HCT116 (cell line): Measurements from ENCODE around the gene PPP2R3A. TPM values are rescaled to one million over a fixed set of nuclear protein-coding genes. Genes with fewer than 3 reads are reported as not detected.
A peak's percentile ranks its signal among the peaks of the same experiment; 100 is the strongest.

Experiments used
- ATAC-seq: fragments of 200-7000 bp; cut with Tn5 transposase; 2 replicates; pipeline ENCODE4 v1.9.1; 2020; ENCODE audit warnings: mild to moderate bottlenecking, moderate library complexity
- BruUV-seq: library from RNA; stranded (reverse); fragments of 400-500 nt; replicated peaks from 2 replicates; lab custom pipeline; 2021; lab: Mats Ljungman, UMichigan
- CTCF ChIA-PET: fragments of 300-600 bp; sonication (Branson Sonifier 250); formaldehyde crosslinking; loops from one replicate; lab custom pipeline; 2021; ENCODE audit warnings: antibody characterized with exemption; lab: Charles Lee
- POLR2A ChIA-PET: fragments of 300-600, 350-600 bp; sonication (Branson Sonifier 250); formaldehyde crosslinking; loops from one replicate; lab custom pipeline; 2021; ENCODE audit warnings: antibody characterized with exemption; lab: Charles Lee
- RAD21 ChIA-PET, 2 experiments: fragments of 300-600 bp; sonication (Branson Sonifier 250); formaldehyde crosslinking; loops; one replicate each; lab custom pipeline; 2023; ENCODE audit warnings: low total read pairs in 2 of 2; ENCODE audit not compliant: uncharacterized antibody in 2 of 2, unreplicated experiment in 2 of 2, low non-redundant PET in 1 of 2; lab: Charles Lee
- DNase-seq: peaks from one replicate; pipeline ENCODE4 v3.0.0-alpha.2; 2010; ENCODE audit warnings: low read depth, low spot score
- H2AFZ ChIP-seq: fragments of 200-600 bp; shearing (Covaris generic), sonication (generic); 2 replicates; pipeline ENCODE4 v1.6.1; 2017; ENCODE audit warnings: low read depth, mixed run types, mixed read lengths, antibody characterized with exemption, low read length; ENCODE audit not compliant: poor library complexity, severe bottlenecking
- H3K27ac ChIP-seq: 2 replicates; pipeline ENCODE4 v1.5.1; 2012; ENCODE audit warnings: low read depth, low read length
- H3K27me3 ChIP-seq: fragments of 200-600 bp; sonication (generic); 2 replicates; pipeline ENCODE4 v1.6.1; 2016; ENCODE audit warnings: mixed run types, low read length, mixed read lengths; ENCODE audit not compliant: insufficient read depth
- H3K36me3 ChIP-seq, 2 experiments: fragments of 200-500 bp in 1 of 2; fragments of 200-600 bp in 1 of 2; sonication (Bioruptor generic) in 1 of 2; sonication (generic) in 1 of 2; 2 replicates each; pipeline versions ENCODE4 v1.5.1 to v1.6.1; 2014 to 2016; ENCODE audit warnings: low read length in 2 of 2, inconsistent platforms in 1 of 2, mixed read lengths in 1 of 2, mixed run types in 1 of 2; ENCODE audit not compliant: insufficient read depth in 2 of 2, control insufficient read depth in 1 of 2
- H3K4me1 ChIP-seq, 2 experiments: fragments of 200-600 bp in 1 of 2; sonication (generic) in 1 of 2; 2 replicates each; pipeline versions ENCODE4 v1.5.1 to v1.6.1; 2012 to 2017; ENCODE audit warnings: low read length in 2 of 2, inconsistent platforms in 1 of 2, mild to moderate bottlenecking in 1 of 2, mixed read lengths in 1 of 2, mixed run types in 1 of 2, moderate library complexity in 1 of 2; ENCODE audit not compliant: insufficient read depth in 2 of 2, control insufficient read depth in 1 of 2
- H3K4me2 ChIP-seq: fragments of 200-600 bp; sonication (generic); 2 replicates; pipeline ENCODE4 v1.6.1; 2017; ENCODE audit warnings: mixed run types, low read length, mixed read lengths
- H3K4me3 ChIP-seq, 2 experiments: fragments of 200-600 bp in 1 of 2; sonication (generic) in 1 of 2; replicated peaks in 1 of 2; 2 replicates each; pipeline ENCODE4 v1.5.1; 2011 to 2016; ENCODE audit warnings: low read length in 2 of 2, control low read depth in 1 of 2, low read depth in 1 of 2, mild to moderate bottlenecking in 1 of 2, mixed read lengths in 1 of 2, mixed run types in 1 of 2
- H3K79me2 ChIP-seq: fragments of 200-600 bp; sonication (generic); 2 replicates; pipeline ENCODE4 v1.6.1; 2017; ENCODE audit warnings: mild to moderate bottlenecking, mixed run types, low read length, moderate library complexity, mixed read lengths; ENCODE audit not compliant: insufficient read depth
- H3K9ac ChIP-seq: fragments of 200-600 bp; sonication (generic); 2 replicates; pipeline ENCODE4 v1.6.1; 2016; ENCODE audit warnings: low read length, mixed read lengths
- H3K9me2 ChIP-seq: fragments of 200-600 bp; sonication (generic), shearing (Covaris generic); 2 replicates; pipeline ENCODE4 v1.6.1; 2017; ENCODE audit warnings: mixed run types, mild to moderate bottlenecking, moderate library complexity; ENCODE audit not compliant: insufficient read depth
- H3K9me3 ChIP-seq, 2 experiments: fragments of 200-500 bp in 1 of 2; fragments of 200-600 bp in 1 of 2; sonication (Bioruptor generic) in 1 of 2; sonication (generic) in 1 of 2; 2 replicates each; pipeline ENCODE4 v1.6.1; 2014 to 2017; ENCODE audit warnings: low read length in 2 of 2, mixed read lengths in 2 of 2, inconsistent platforms in 1 of 2, low read depth in 1 of 2, mild to moderate bottlenecking in 1 of 2, mixed run types in 1 of 2, moderate library complexity in 1 of 2; ENCODE audit not compliant: control insufficient read depth in 1 of 2, insufficient read depth in 1 of 2
- H4K20me1 ChIP-seq: fragments of 200-600 bp; sonication (generic), shearing (Covaris generic); 2 replicates; pipeline ENCODE4 v1.6.1; 2017; ENCODE audit warnings: mixed run types, mild to moderate bottlenecking, moderate library complexity; ENCODE audit not compliant: insufficient read depth
- CBX3 ChIP-seq: IDR thresholded peaks from 2 replicates; pipeline ENCODE4 v1.6.1; 2012; ENCODE audit warnings: low read depth
- EGR1 ChIP-seq: IDR thresholded peaks from 2 replicates; pipeline ENCODE4 v1.6.1; 2012; ENCODE audit warnings: low read depth
- EZH2 ChIP-seq: fragments of 200-600 bp; sonication (generic); IDR thresholded peaks from 2 replicates; pipeline ENCODE4 v1.6.1; 2017; ENCODE audit warnings: antibody characterized with exemption, mixed run types
- EZH2phosphoT487 ChIP-seq: fragments of 200-600 bp; IDR thresholded peaks from 2 replicates; pipeline ENCODE4 v1.6.1; 2018; ENCODE audit warnings: antibody characterized with exemption, borderline replicate concordance
- FOSL1 ChIP-seq: IDR thresholded peaks from 2 replicates; pipeline ENCODE4 v1.6.1; 2012; ENCODE audit warnings: low read depth
- JUND ChIP-seq: IDR thresholded peaks from 2 replicates; pipeline ENCODE4 v1.6.1; 2012
- MAX ChIP-seq: IDR thresholded peaks from 2 replicates; pipeline ENCODE4 v1.6.1; 2012
- POLR2A ChIP-seq: IDR thresholded peaks from 2 replicates; pipeline ENCODE4 v1.7.0; 2011; ENCODE audit warnings: borderline replicate concordance; ENCODE audit not compliant: insufficient read depth, insufficient read length; ENCODE audit errors: extremely low read depth
- POLR2AphosphoS5 ChIP-seq: IDR thresholded peaks from 2 replicates; pipeline ENCODE4 v1.6.1; 2011; ENCODE audit warnings: mild to moderate bottlenecking, low read depth, low read length, moderate library complexity
- RAD21 ChIP-seq: IDR thresholded peaks from 2 replicates; pipeline ENCODE4 v1.6.1; 2012; ENCODE audit warnings: low read depth, mild to moderate bottlenecking
- SIN3A ChIP-seq: IDR thresholded peaks from 2 replicates; pipeline ENCODE4 v1.6.1; 2012; ENCODE audit warnings: low read depth
- SP1 ChIP-seq: IDR thresholded peaks from 2 replicates; pipeline ENCODE4 v1.6.1; 2012; ENCODE audit warnings: low read depth
- SRF ChIP-seq: IDR thresholded peaks from 2 replicates; pipeline ENCODE4 v1.6.1; 2012; ENCODE audit warnings: low read depth
- TCF7L2 ChIP-seq: IDR thresholded peaks from 2 replicates; pipeline ENCODE4 v1.7.0; 2011; ENCODE audit warnings: borderline replicate concordance, inconsistent platforms; ENCODE audit not compliant: insufficient read depth, insufficient read length; ENCODE audit errors: extremely low read depth
- YY1 ChIP-seq: IDR thresholded peaks from 2 replicates; pipeline ENCODE4 v1.6.1; 2011; ENCODE audit warnings: low read length, low read depth, moderate library complexity, mild to moderate bottlenecking; ENCODE audit not compliant: insufficient replicate concordance; ENCODE audit errors: extremely low read depth
- ZFX ChIP-seq: fragments of 450-650 bp; IDR thresholded peaks from 2 replicates; pipeline ENCODE4 v1.6.1; 2017
- ZNF274 ChIP-seq: fragments of 200-500 bp; sonication (Bioruptor generic); IDR thresholded peaks from 2 replicates; pipeline ENCODE4 v1.6.1; 2014; ENCODE audit warnings: mild to moderate bottlenecking, low read depth, low read length, inconsistent platforms
- intact Hi-C: fragments of 100-400 bp; cut with micrococcal nuclease; formaldehyde crosslinking; loops from 2 replicates; pipeline ENCODE4 v1.10.0; 2022
- total RNA-seq: library from RNA; stranded (reverse); gene quantifications from one replicate; pipeline ENCODE4 v1.2.1, GENCODE V29; 2021; ENCODE audit not compliant: unreplicated experiment
- TF ChIP-seq, protein P1 (sequence below): IDR thresholded peaks from 2 replicates; pipeline ENCODE4 v1.6.1; 2012; ENCODE audit warnings: low read depth
- TF ChIP-seq, protein P2 (sequence below): IDR thresholded peaks from 2 replicates; pipeline ENCODE4 v1.6.1; 2012

Gene PPP2R3A
- total RNA-seq, 1 experiment from 2014 or later, result 6.1 TPM

DNA sequence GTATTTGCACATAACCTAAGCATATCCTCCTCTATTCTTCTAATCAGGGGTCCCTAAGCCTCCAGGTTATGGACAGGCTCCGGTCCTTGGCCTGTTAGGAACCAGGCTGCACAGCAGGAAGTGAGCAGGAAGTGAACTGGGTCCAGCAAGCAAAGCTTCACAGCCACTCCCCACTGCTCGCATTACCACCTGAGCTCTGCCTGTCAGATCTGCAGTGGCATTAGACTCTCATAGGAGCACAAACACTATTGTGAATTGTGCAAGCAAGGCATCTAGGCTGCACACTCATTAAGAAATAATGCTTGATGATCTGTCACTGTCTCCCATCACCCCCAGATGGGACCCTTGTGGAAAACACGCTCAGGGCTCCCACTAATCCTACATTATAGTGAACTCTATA is 220.8 kb downstream of the PPP2R3A start:
- Histone ChIP-seq H3K4me1 (peaks cover 27 to 47% of the 10 kb centered on the region in 2 experiments), H3K36me3 (no peaks in the 10 kb centered on the region), H3K27ac (no peak overlapping the region), H3K9me3 (no peaks in the 10 kb centered on the region), H3K27me3 (no peaks in the 10 kb centered on the region), H4K20me1 (peaks cover 28% of the 10 kb centered on the region; the same call in 1 of the 2 replicates), H2AFZ (no peak overlapping the region), H3K9ac (no peak overlapping the region), H3K9me2 (no peaks in the 10 kb centered on the region), H3K79me2 (peaks cover 100% of the 10 kb centered on the region)
- ATAC-seq, result peak; percentile 64; the same call in 1 of the 2 replicates
- DNase-seq, result no peak
- intact Hi-C loops, result no loop called here
- no TSS peak for BruUV-seq
- RAD21 ChIA-PET, result no interaction called here
- TF ChIP-seq, protein P1, sequence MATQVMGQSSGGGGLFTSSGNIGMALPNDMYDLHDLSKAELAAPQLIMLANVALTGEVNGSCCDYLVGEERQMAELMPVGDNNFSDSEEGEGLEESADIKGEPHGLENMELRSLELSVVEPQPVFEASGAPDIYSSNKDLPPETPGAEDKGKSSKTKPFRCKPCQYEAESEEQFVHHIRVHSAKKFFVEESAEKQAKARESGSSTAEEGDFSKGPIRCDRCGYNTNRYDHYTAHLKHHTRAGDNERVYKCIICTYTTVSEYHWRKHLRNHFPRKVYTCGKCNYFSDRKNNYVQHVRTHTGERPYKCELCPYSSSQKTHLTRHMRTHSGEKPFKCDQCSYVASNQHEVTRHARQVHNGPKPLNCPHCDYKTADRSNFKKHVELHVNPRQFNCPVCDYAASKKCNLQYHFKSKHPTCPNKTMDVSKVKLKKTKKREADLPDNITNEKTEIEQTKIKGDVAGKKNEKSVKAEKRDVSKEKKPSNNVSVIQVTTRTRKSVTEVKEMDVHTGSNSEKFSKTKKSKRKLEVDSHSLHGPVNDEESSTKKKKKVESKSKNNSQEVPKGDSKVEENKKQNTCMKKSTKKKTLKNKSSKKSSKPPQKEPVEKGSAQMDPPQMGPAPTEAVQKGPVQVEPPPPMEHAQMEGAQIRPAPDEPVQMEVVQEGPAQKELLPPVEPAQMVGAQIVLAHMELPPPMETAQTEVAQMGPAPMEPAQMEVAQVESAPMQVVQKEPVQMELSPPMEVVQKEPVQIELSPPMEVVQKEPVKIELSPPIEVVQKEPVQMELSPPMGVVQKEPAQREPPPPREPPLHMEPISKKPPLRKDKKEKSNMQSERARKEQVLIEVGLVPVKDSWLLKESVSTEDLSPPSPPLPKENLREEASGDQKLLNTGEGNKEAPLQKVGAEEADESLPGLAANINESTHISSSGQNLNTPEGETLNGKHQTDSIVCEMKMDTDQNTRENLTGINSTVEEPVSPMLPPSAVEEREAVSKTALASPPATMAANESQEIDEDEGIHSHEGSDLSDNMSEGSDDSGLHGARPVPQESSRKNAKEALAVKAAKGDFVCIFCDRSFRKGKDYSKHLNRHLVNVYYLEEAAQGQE, result no peak
- no peak for TF ChIP-seq EGR1
- no peak for TF ChIP-seq EZH2phosphoT487
- TF ChIP-seq SP1, result no peak
- no peak for TF ChIP-seq SIN3A
- no peak for TF ChIP-seq YY1
- no peak for TF ChIP-seq EZH2
- no peak for TF ChIP-seq MAX
- no peak for TF ChIP-seq FOSL1
- TF ChIP-seq SRF, result no peak
- TF ChIP-seq TCF7L2, result no peak
- no peak for TF ChIP-seq ZFX
- TF ChIP-seq JUND, result no peak
- no peak for TF ChIP-seq CBX3
- TF ChIP-seq RAD21, result no peak
- TF ChIP-seq POLR2A, result no peak
- TF ChIP-seq, protein P2, sequence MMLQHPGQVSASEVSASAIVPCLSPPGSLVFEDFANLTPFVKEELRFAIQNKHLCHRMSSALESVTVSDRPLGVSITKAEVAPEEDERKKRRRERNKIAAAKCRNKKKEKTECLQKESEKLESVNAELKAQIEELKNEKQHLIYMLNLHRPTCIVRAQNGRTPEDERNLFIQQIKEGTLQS, result no peak
- TF ChIP-seq ZNF274, result no peak
- TF ChIP-seq POLR2AphosphoS5, result no peak
- TF ChIP-seq, all 23 proteins: peak for 0
- Histone ChIP-seq H3K4me3 (no peak overlapping the region), H3K4me2 (peak overlapping the region; percentile 28; the same call in 1 of the 2 replicates)
- POLR2A ChIA-PET, result interaction anchor here (1.5 kb wide), 1 partner anchor 10 kb away, joined by 4 read pairs; the partner anchor contains the start of gene MSL2
- CTCF ChIA-PET, result no interaction called here
